ENCODE measurements around the gene GSG1L. TPM values are rescaled to one million over a fixed set of nuclear protein-coding genes. Genes with fewer than 3 reads are reported as not detected.

GSG1L gene
- total RNA-seq, 1 donor from 2014 or later = 1.4 TPM

- H3K4me1 Mint-ChIP-seq (ENCODE audit: unreplicated experiment) = peaks cover 6% of the 10 kb centered on the region
- H3K9me3 Mint-ChIP-seq = no peaks in the 10 kb centered on the region
- no peak overlapping the region for H3K4me3 Mint-ChIP-seq
- no peak for TF ChIP-seq CTCF (conservative IDR thresholded peaks at IDR 0.05)
- DNase-seq (ENCODE audit: extremely low spot score, unreplicated experiment) = no peak
- peaks cover 9% of the 10 kb centered on the region for H3K27me3 Mint-ChIP-seq
- H3K27ac Mint-ChIP-seq = no peak overlapping the region
- H3K36me3 Mint-ChIP-seq = no peaks in the 10 kb centered on the region
Measured at GRCh38 chr16:27789595-27790241, 273.8 kb downstream of the GSG1L start.

- no peak overlapping the region for H3K27ac Mint-ChIP-seq
- H3K4me3 Mint-ChIP-seq = no peak overlapping the region
- H3K9me3 Mint-ChIP-seq = no peaks in the 10 kb centered on the region
- H3K27me3 Mint-ChIP-seq = peaks cover 9% of the 10 kb centered on the region
- no peak for DNase-seq (ENCODE audit: extremely low spot score, unreplicated experiment)
- H3K4me1 Mint-ChIP-seq (ENCODE audit: unreplicated experiment) = peaks cover 8% of the 10 kb centered on the region
- H3K36me3 Mint-ChIP-seq = no peaks in the 10 kb centered on the region
- TF ChIP-seq CTCF (conservative IDR thresholded peaks at IDR 0.05) = no peak
Measured at GRCh38 chr16:27789150-27789549, 274.4 kb downstream of the GSG1L start.

GRCh38 chr16:27787665-27788064 is 275.8 kb downstream of the GSG1L start:
- TF ChIP-seq CTCF (conservative IDR thresholded peaks at IDR 0.05) = no peak
- DNase-seq (ENCODE audit: extremely low spot score, unreplicated experiment) = no peak
- Mint-ChIP-seq H3K9me3 (no peaks in the 10 kb centered on the region), H3K36me3 (no peaks in the 10 kb centered on the region), H3K27ac (no peak overlapping the region), H3K4me1 (ENCODE audit: unreplicated experiment) (peaks cover 8% of the 10 kb centered on the region), H3K4me3 (no peak overlapping the region), H3K27me3 (peaks cover 3% of the 10 kb centered on the region)

GRCh38 chr16:27786923-27787625 is 276.4 kb downstream of the GSG1L start:
- peaks cover under 1% of the 10 kb centered on the region for H3K27me3 Mint-ChIP-seq
- H3K4me3 Mint-ChIP-seq = no peak overlapping the region
- no peak for DNase-seq (ENCODE audit: extremely low spot score, unreplicated experiment)
- H3K9me3 Mint-ChIP-seq = no peaks in the 10 kb centered on the region
- no peak overlapping the region for H3K27ac Mint-ChIP-seq
- no peaks in the 10 kb centered on the region for H3K36me3 Mint-ChIP-seq
- TF ChIP-seq CTCF (conservative IDR thresholded peaks at IDR 0.05) = no peak
- H3K4me1 Mint-ChIP-seq (ENCODE audit: unreplicated experiment) = peaks cover 8% of the 10 kb centered on the region

GRCh38 chr16:27786221-27786922 is 277.1 kb downstream of the GSG1L start:
- no peak for DNase-seq (ENCODE audit: extremely low spot score, unreplicated experiment)
- Mint-ChIP-seq H3K36me3 (no peaks in the 10 kb centered on the region), H3K4me3 (no peak overlapping the region), H3K4me1 (ENCODE audit: unreplicated experiment) (peaks cover 8% of the 10 kb centered on the region), H3K27ac (no peak overlapping the region), H3K27me3 (no peaks in the 10 kb centered on the region), H3K9me3 (no peaks in the 10 kb centered on the region)
- no peak for TF ChIP-seq CTCF (conservative IDR thresholded peaks at IDR 0.05)
